Measurements from ENCODE around the gene AHCTF1. TPM values are rescaled to one million over a fixed set of nuclear protein-coding genes. Genes with fewer than 3 reads are reported as not detected.

AHCTF1 gene
- total and polyA plus RNA-seq, 2 experiments from 2014 or later = 21.7 to 49.8 TPM

DNA sequence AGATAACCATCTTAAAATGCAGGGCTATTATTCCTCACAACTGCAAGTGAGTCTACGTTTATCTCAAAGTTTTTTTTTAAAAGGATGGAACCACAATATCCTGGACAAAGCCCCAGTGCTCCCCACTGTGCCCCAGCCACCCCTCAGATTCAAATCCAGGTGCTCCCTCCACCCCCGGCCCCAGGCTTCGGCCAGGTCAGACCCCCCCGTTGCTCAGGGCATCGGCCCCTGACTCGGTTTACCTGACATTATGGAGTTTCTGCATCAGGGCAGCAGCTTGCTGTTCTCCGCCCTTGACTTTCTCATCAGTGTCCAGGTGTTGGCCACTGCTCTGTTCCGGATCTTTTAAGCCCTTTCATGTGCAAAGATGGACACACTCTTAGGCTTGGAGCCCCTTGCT lies 134.6 kb downstream of the AHCTF1 start:
- Histone ChIP-seq H4K20me1 (replicated peaks; ENCODE audit: insufficient read depth) (no peaks in the 10 kb centered on the region), H3K4me1 (ENCODE audit: insufficient read depth) (peaks cover 12% of the 10 kb centered on the region), H2AFZ (no peak overlapping the region), H3K4me3 (no peak overlapping the region), H3K79me2 (replicated peaks; ENCODE audit: insufficient read depth) (no peaks in the 10 kb centered on the region), H3K27ac (ENCODE audit: low read depth) (no peak overlapping the region), H3K27me3 (ENCODE audit: insufficient read depth) (no peaks in the 10 kb centered on the region), H3K4me2 (no peak overlapping the region), H3K36me3 (ENCODE audit: insufficient read depth) (no peaks in the 10 kb centered on the region), H3K9me2 (ENCODE audit: insufficient read depth) (no peaks in the 10 kb centered on the region), H3F3A (replicated peaks; ENCODE audit: low read depth) (0 out of 2 replicates have a peak, but pooled peaks cover 2% of the 10 kb centered on the region)
- DNase-seq (ENCODE audit: low spot score) (no peak), ATAC-seq (no peak)
- TF ChIP-seq ZNF331 (CRISPR knock-in tag; IDR thresholded peaks at IDR 0.05; ENCODE audit: low read depth) = no peak
- TF ChIP-seq, protein P1, sequence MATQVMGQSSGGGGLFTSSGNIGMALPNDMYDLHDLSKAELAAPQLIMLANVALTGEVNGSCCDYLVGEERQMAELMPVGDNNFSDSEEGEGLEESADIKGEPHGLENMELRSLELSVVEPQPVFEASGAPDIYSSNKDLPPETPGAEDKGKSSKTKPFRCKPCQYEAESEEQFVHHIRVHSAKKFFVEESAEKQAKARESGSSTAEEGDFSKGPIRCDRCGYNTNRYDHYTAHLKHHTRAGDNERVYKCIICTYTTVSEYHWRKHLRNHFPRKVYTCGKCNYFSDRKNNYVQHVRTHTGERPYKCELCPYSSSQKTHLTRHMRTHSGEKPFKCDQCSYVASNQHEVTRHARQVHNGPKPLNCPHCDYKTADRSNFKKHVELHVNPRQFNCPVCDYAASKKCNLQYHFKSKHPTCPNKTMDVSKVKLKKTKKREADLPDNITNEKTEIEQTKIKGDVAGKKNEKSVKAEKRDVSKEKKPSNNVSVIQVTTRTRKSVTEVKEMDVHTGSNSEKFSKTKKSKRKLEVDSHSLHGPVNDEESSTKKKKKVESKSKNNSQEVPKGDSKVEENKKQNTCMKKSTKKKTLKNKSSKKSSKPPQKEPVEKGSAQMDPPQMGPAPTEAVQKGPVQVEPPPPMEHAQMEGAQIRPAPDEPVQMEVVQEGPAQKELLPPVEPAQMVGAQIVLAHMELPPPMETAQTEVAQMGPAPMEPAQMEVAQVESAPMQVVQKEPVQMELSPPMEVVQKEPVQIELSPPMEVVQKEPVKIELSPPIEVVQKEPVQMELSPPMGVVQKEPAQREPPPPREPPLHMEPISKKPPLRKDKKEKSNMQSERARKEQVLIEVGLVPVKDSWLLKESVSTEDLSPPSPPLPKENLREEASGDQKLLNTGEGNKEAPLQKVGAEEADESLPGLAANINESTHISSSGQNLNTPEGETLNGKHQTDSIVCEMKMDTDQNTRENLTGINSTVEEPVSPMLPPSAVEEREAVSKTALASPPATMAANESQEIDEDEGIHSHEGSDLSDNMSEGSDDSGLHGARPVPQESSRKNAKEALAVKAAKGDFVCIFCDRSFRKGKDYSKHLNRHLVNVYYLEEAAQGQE (IDR thresholded peaks at IDR 0.05; ENCODE audit: unreplicated experiment) = no peak
- TF ChIP-seq, protein P2, sequence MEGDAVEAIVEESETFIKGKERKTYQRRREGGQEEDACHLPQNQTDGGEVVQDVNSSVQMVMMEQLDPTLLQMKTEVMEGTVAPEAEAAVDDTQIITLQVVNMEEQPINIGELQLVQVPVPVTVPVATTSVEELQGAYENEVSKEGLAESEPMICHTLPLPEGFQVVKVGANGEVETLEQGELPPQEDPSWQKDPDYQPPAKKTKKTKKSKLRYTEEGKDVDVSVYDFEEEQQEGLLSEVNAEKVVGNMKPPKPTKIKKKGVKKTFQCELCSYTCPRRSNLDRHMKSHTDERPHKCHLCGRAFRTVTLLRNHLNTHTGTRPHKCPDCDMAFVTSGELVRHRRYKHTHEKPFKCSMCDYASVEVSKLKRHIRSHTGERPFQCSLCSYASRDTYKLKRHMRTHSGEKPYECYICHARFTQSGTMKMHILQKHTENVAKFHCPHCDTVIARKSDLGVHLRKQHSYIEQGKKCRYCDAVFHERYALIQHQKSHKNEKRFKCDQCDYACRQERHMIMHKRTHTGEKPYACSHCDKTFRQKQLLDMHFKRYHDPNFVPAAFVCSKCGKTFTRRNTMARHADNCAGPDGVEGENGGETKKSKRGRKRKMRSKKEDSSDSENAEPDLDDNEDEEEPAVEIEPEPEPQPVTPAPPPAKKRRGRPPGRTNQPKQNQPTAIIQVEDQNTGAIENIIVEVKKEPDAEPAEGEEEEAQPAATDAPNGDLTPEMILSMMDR (conservative IDR thresholded peaks at IDR 0.05; ENCODE audit: low read depth in 2 of 2) = no peak
- no peak for TF ChIP-seq JUNB (IDR thresholded peaks at IDR 0.05; ENCODE audit: unreplicated experiment)
- TF ChIP-seq, protein P3, sequence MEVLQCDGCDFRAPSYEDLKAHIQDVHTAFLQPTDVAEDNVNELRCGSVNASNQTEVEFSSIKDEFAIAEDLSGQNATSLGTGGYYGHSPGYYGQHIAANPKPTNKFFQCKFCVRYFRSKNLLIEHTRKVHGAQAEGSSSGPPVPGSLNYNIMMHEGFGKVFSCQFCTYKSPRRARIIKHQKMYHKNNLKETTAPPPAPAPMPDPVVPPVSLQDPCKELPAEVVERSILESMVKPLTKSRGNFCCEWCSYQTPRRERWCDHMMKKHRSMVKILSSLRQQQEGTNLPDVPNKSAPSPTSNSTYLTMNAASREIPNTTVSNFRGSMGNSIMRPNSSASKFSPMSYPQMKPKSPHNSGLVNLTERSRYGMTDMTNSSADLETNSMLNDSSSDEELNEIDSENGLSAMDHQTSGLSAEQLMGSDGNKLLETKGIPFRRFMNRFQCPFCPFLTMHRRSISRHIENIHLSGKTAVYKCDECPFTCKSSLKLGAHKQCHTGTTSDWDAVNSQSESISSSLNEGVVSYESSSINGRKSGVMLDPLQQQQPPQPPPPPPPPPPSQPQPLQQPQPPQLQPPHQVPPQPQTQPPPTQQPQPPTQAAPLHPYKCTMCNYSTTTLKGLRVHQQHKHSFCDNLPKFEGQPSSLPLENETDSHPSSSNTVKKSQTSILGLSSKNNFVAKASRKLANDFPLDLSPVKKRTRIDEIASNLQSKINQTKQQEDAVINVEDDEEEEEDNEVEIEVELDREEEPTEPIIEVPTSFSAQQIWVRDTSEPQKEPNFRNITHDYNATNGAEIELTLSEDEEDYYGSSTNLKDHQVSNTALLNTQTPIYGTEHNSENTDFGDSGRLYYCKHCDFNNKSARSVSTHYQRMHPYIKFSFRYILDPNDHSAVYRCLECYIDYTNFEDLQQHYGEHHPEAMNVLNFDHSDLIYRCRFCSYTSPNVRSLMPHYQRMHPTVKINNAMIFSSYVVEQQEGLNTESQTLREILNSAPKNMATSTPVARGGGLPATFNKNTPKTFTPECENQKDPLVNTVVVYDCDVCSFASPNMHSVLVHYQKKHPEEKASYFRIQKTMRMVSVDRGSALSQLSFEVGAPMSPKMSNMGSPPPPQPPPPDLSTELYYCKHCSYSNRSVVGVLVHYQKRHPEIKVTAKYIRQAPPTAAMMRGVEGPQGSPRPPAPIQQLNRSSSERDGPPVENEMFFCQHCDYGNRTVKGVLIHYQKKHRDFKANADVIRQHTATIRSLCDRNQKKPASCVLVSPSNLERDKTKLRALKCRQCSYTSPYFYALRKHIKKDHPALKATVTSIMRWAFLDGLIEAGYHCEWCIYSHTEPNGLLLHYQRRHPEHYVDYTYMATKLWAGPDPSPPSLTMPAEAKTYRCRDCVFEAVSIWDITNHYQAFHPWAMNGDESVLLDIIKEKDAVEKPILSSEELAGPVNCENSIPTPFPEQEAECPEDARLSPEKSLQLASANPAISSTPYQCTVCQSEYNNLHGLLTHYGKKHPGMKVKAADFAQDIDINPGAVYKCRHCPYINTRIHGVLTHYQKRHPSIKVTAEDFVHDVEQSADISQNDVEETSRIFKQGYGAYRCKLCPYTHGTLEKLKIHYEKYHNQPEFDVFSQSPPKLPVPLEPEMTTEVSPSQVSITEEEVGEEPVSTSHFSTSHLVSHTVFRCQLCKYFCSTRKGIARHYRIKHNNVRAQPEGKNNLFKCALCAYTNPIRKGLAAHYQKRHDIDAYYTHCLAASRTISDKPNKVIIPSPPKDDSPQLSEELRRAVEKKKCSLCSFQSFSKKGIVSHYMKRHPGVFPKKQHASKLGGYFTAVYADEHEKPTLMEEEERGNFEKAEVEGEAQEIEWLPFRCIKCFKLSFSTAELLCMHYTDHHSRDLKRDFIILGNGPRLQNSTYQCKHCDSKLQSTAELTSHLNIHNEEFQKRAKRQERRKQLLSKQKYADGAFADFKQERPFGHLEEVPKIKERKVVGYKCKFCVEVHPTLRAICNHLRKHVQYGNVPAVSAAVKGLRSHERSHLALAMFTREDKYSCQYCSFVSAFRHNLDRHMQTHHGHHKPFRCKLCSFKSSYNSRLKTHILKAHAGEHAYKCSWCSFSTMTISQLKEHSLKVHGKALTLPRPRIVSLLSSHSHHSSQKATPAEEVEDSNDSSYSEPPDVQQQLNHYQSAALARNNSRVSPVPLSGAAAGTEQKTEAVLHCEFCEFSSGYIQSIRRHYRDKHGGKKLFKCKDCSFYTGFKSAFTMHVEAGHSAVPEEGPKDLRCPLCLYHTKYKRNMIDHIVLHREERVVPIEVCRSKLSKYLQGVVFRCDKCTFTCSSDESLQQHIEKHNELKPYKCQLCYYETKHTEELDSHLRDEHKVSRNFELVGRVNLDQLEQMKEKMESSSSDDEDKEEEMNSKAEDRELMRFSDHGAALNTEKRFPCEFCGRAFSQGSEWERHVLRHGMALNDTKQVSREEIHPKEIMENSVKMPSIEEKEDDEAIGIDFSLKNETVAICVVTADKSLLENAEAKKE (CRISPR knock-in tag; IDR thresholded peaks at IDR 0.05) = no peak
- TF ChIP-seq CREB1 (CRISPR knock-in tag; IDR thresholded peaks at IDR 0.05; ENCODE audit: low read depth) = no peak
- TF ChIP-seq, protein P4, sequence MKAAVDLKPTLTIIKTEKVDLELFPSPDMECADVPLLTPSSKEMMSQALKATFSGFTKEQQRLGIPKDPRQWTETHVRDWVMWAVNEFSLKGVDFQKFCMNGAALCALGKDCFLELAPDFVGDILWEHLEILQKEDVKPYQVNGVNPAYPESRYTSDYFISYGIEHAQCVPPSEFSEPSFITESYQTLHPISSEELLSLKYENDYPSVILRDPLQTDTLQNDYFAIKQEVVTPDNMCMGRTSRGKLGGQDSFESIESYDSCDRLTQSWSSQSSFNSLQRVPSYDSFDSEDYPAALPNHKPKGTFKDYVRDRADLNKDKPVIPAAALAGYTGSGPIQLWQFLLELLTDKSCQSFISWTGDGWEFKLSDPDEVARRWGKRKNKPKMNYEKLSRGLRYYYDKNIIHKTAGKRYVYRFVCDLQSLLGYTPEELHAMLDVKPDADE (IDR thresholded peaks at IDR 0.05) = no peak
- TF ChIP-seq ZNF114 (CRISPR knock-in tag; IDR thresholded peaks at IDR 0.05) = no peak
- H3K4me1 Mint-ChIP-seq = peaks cover 42% of the 10 kb centered on the region
- H3K4me3 Mint-ChIP-seq = no peak overlapping the region
- H3K9me3 Mint-ChIP-seq = no peaks in the 10 kb centered on the region
- H3K27me3 Mint-ChIP-seq (ENCODE audit: insufficient read depth, low read depth, poor library complexity) = peaks cover 9% of the 10 kb centered on the region
- no peak overlapping the region for H3K27ac Mint-ChIP-seq
- no peaks in the 10 kb centered on the region for H3K36me3 Mint-ChIP-seq (ENCODE audit: low read depth)

Data from GM23338 (cell line).